ENCODE measurements around the gene ACSM6. TPM values are rescaled to one million over a fixed set of nuclear protein-coding genes. Genes with fewer than 3 reads are reported as not detected.
"Not testable (repeated sequence)": the region's sequence is repeated elsewhere in the genome, so short reads cannot be mapped to it uniquely, and the experiment has no call there.

Gene ACSM6
- total and polyA plus RNA-seq, 5 donors, result not detected

DNA sequence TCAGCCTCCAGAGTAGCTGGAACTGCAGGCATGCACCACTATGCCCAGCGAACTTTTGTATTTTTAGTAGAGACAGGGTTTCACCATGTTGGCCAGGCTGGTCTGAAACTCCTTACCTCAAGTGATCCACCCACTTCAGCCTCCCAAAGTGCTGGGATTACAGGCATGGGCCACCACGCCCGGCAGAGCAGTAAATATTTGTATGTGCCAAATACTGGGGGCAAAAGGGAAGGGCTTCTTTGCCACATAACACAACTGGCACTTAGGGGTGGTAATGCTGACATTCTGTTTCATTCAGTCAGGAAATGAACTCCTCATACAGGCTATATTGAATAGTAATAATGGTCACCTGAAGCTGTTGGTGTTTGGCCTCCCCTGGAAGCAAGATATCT lies 41.6 kb downstream of the ACSM6 start:
- DNase-seq (no peak), ATAC-seq (no peak)
- H3K9me3 ChIP-seq (ENCODE audit: control insufficient read depth, low read length), result no peaks in the 10 kb centered on the region
- no peaks in the 10 kb centered on the region for H3K27me3 ChIP-seq (ENCODE audit: control insufficient read depth, insufficient read depth)
- 91% methylated on average over 3 of the region's 3 CpGs for whole genome bisulfite sequencing
- intact Hi-C loops (cut with DNase I), result no loop called here
- H3K4me3 ChIP-seq (ENCODE audit: low read length), result no peak overlapping the region
- no peak overlapping the region for H3K27ac ChIP-seq (ENCODE audit: low read length)
- H3K4me1 ChIP-seq (ENCODE audit: control insufficient read depth, insufficient read depth, low read length), result no peaks in the 10 kb centered on the region

DNA sequence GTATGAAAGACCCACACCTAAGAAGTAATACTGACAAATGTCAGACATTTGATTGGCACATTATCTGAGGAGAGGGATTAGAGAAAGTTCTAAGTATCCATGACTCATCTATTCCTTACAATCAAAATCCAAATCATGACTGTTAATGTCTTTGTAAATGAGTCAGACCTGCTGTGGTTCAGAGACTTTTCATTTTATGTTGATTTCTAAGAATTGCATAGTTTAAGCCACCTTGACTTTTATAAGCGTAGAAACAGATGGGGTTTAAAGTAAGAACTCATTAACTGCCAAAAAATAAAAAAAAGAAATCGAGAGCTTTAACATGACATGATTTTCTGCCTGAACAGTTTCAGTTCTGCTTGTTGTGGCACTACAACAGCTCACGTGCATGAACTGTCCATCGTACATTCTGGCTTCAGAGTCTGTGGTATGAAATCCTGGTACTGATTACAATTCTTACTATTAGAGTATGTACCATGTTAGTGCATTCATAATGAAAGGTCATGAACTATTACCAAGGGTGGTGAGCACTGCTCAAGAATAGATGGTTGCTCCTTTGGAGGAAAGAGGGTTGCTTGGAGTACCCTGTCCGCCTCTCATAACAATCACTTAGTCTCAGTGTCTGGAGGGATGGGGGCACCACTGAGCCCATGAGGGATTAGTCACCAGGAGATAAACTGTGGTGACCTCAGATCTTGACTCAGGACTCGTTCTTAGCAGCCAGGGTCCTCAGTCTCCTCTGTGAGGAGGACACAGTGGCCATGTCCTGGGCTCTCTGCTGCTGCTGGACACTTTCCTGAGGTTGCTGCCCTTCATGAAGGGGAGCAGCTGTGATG lies 42.2 kb downstream of the ACSM6 start:
- 70% methylated on average over 6 of the region's 6 CpGs for WGBS
- peak in 1 of 2 donors; percentile 57 for ATAC-seq
- no peak overlapping the region for H3K27ac ChIP-seq (ENCODE audit: low read length)

DNA sequence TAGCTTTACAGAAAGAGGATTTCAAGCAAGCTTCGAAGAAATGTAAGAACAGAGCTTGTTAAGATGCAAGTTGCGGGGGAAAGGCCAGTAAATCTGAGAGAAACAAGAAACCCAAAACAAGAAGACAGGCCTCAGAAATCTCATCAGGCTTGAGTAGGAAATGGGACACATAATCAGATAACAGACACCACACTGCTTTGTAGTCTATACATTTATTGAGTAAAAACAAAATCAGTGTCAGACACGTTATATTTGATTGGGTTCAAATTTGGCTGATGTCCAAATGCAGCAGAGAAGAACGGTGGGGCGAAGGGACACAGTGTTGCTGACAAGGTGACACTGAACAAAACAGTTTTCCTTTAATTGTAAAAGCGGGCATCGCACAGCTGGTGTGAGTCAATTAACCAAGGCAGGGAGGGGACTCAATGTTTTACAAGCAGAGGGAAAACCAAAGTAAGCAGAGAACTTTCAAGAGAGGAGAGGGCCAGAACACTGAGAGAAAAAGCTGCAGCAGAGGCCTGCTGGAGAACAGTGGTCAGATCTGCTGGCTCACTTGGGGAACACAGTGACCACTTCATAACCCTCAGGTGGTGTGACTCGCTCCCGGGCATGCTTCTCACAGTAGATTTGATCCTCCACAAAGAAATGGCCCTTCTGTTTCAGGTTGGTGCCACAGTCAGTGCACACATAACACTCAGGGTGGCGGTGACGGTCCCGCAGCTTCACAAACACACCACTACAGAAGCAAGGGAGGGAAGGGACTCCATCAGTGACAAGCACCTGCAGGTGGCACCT lies 43.5 kb downstream of the ACSM6 start:
- intact Hi-C loops (cut with DNase I), result no loop called here
- Histone ChIP-seq H3K4me1 (ENCODE audit: control insufficient read depth, insufficient read depth, low read length) (no peaks in the 10 kb centered on the region), H3K27me3 (ENCODE audit: control insufficient read depth, insufficient read depth) (no peaks in the 10 kb centered on the region), H3K9me3 (ENCODE audit: control insufficient read depth, low read length) (no peaks in the 10 kb centered on the region), H3K4me3 (ENCODE audit: low read length) (no peak overlapping the region), H3K27ac (ENCODE audit: low read length) (no peak overlapping the region)
- DNase-seq (no peak), ATAC-seq (no peak)
- WGBS, result 80% methylated on average over 12 of the region's 12 CpGs

More for the DNA sequence above, 42.2 kb downstream of the ACSM6 start:
- no peaks in the 10 kb centered on the region for H3K4me1 ChIP-seq (ENCODE audit: control insufficient read depth, insufficient read depth, low read length)
- H3K27me3 ChIP-seq (ENCODE audit: control insufficient read depth, insufficient read depth), result no peaks in the 10 kb centered on the region
- H3K9me3 ChIP-seq (ENCODE audit: control insufficient read depth, low read length), result no peaks in the 10 kb centered on the region
- DNase-seq, result peak in 1 of 3 donors; percentile 18
- intact Hi-C loops (cut with DNase I), result no loop called here
- no peak overlapping the region for H3K4me3 ChIP-seq (ENCODE audit: low read length)

DNA sequence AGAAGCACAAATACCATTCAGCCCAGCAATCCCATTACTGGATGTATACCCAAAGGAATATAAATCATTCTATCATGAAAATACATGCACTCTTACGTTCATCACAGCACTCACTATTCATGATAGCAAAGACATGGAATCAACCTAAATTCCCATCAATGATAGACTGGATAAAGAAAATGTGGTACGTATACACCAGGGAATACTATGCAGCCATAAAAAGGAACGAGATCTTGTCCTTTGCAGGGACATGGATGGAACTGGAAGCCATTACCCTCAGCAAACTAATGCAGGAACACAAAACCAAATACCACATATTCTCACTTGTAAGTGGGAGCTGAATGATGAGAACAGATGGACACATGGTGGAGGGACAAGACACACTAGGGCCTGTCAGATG lies 46.1 kb downstream of the ACSM6 start:
- 96% methylated on average over 3 of the region's 3 CpGs for whole genome bisulfite sequencing
- intact Hi-C loops (cut with DNase I), result loop anchor here in 1 of 4 donors (10.0 kb wide), 1 partner anchor 95 kb away; no protein-coding TSS in a partner anchor
- DNase-seq; ATAC-seq; H3K4me1 ChIP-seq (ENCODE audit: control insufficient read depth, insufficient read depth, low read length); H3K27ac ChIP-seq (ENCODE audit: low read length); H3K9me3 ChIP-seq (ENCODE audit: control insufficient read depth, low read length); H3K27me3 ChIP-seq (ENCODE audit: control insufficient read depth, insufficient read depth); H3K4me3 ChIP-seq (ENCODE audit: low read length): not testable (repeated sequence)

DNA sequence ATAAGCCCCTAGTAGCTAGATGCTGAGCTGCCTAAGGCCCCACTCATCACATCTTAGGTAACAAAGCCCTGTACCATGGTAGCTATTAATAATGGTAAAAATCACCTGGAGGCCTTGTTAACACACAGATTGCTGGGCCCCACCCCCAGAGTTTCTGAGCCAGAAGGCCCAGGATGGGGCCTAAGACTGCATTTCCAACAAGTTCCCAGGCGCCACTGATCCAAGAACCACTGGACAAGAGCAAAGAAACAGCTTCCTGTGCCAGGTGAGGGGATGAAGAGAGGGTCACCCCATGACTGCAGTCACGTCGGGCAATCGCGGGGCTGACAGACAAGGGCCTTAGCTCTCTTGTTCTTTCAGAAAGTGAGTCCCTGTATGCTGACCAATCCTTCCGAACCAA lies 46.8 kb downstream of the ACSM6 start:
- Histone ChIP-seq H3K4me1 (ENCODE audit: control insufficient read depth, insufficient read depth, low read length) (no peaks in the 10 kb centered on the region), H3K27ac (ENCODE audit: low read length) (no peak overlapping the region), H3K9me3 (ENCODE audit: control insufficient read depth, low read length) (no peaks in the 10 kb centered on the region), H3K27me3 (ENCODE audit: control insufficient read depth, insufficient read depth) (no peaks in the 10 kb centered on the region), H3K4me3 (ENCODE audit: low read length) (no peak overlapping the region)
- no peak for DNase-seq
- intact Hi-C loops (cut with DNase I), result loop anchor here in 1 of 4 donors (10.0 kb wide), 1 partner anchor 94 kb away; no protein-coding TSS in a partner anchor
- ATAC-seq, result no peak
- 94% methylated on average over 6 of the region's 6 CpGs for WGBS

DNA sequence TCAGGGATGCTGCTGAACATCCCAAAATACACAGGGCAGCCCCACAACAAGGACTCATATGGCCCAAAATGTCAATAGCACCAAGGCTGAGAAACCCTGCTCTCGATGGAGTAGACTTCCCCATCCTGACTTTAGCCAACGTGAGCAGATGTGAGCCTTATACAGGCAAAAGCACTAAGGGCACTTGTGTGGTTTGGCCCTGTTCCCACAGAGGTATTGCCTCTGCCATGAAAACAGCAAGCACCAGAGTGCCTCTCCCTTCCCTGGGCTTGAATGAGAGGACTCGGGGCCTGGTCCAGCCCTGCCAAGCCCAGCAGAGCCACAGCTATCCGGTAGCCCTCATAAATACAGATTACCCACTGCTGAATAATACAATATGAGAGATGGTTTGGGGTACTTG lies 47.5 kb downstream of the ACSM6 start:
- Histone ChIP-seq H3K27ac (ENCODE audit: low read length) (no peak overlapping the region), H3K9me3 (ENCODE audit: control insufficient read depth, low read length) (no peaks in the 10 kb centered on the region), H3K4me3 (ENCODE audit: low read length) (no peak overlapping the region), H3K27me3 (ENCODE audit: control insufficient read depth, insufficient read depth) (no peaks in the 10 kb centered on the region), H3K4me1 (ENCODE audit: control insufficient read depth, insufficient read depth, low read length) (no peaks in the 10 kb centered on the region)
- intact Hi-C loops (cut with DNase I), result loop anchor here in 1 of 4 donors (10.0 kb wide), 1 partner anchor 93 kb away; no protein-coding TSS in a partner anchor
- 71% methylated on average over 4 of the region's 4 CpGs for WGBS
- no peak for DNase-seq
- ATAC-seq, result no peak

DNA sequence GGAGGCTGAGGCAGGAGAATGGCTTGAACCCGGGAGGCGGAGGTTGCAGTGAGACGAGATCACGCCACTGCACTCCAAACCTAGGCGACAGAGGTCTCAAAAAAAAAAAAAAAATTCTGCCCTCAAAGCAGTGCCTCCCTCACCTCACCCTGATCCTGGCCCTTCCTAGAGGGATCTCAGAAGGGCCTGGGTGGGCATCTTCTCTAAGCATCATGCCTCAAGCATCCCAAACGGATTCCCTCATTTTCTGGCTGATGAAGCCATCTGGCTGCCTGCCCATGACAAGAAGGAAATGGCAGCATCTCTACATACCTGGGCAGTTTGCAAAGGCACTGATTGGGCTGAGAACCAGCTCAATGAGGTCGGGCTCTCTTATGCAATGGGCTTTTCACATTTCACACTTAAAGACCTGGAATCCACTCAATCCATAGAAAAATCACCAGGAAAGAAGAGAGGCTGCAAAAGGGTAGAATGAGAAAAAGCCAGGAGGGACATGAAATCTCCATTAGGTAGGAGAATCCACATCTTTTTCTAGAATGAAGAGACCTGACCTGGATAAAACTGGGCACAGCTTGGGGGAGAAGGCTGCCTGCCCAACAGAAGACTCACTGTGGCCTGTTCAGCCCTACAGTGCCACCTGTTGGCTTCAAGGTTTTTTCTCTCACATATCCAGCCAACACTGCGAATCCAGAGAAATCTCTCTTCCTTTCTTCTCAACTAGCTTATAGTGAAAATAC lies 48.7 kb downstream of the ACSM6 start:
- intact Hi-C loops (cut with DNase I), result loop anchor here in 1 of 4 donors (10.0 kb wide), 1 partner anchor 92 kb away; no protein-coding TSS in a partner anchor

DNA sequence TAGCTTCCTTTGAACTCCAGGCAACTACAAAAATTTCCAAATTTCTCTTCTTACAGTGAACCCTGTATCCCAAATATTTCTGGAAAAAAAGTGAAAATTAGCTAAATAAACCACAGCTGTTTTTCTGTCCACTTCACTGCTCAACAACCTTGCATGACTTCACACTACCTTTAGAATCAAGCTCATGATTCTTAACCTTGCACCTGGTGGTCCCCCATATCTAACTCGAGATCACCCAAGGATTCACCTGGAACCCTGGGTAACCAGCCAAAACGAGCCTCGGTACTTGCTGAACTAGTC lies 49.2 kb downstream of the ACSM6 start:
- H3K4me1 ChIP-seq (ENCODE audit: control insufficient read depth, insufficient read depth, low read length), result peaks cover 6% of the 10 kb centered on the region
- DNase-seq, result no peak
- H3K27me3 ChIP-seq (ENCODE audit: control insufficient read depth, insufficient read depth), result no peaks in the 10 kb centered on the region
- no peak overlapping the region for H3K4me3 ChIP-seq (ENCODE audit: low read length)
- H3K9me3 ChIP-seq (ENCODE audit: control insufficient read depth, low read length), result no peaks in the 10 kb centered on the region
- no peak overlapping the region for H3K27ac ChIP-seq (ENCODE audit: low read length)
- 76% methylated on average over 3 of the region's 3 CpGs for WGBS
- intact Hi-C loops (cut with DNase I), result loop anchor here in 1 of 4 donors (10.0 kb wide), 1 partner anchor 92 kb away; no protein-coding TSS in a partner anchor
- no peak for ATAC-seq

More for the DNA sequence above, 48.7 kb downstream of the ACSM6 start:
- Histone ChIP-seq H3K4me3 (ENCODE audit: low read length) (no peak overlapping the region), H3K9me3 (ENCODE audit: control insufficient read depth, low read length) (no peaks in the 10 kb centered on the region), H3K27ac (ENCODE audit: low read length) (no peak overlapping the region), H3K4me1 (ENCODE audit: control insufficient read depth, insufficient read depth, low read length) (peaks cover 5% of the 10 kb centered on the region), H3K27me3 (ENCODE audit: control insufficient read depth, insufficient read depth) (no peaks in the 10 kb centered on the region)
- 82% methylated on average over 8 of the region's 8 CpGs for WGBS
- DNase-seq (no peak), ATAC-seq (no peak)

DNA sequence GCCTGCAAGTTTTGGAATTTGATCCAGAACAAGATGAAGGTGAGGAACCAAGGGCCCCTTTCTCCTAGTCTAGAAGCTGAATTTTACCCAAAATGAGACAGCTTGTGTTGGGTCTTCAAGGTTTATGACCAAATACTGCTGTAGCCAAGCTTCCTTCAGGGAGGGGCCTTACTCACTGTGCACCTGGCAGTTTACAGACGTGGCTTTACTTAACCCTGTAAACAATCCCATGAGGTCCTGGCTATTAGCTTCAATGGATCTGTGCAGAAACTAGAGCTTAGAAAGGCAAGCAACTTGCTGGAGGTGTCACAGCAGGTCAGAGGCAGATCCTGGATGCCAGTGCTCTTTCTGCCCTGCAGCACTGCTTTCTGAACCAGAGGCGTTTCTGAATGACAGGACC lies 50.1 kb downstream of the ACSM6 start:
- ATAC-seq (no peak), DNase-seq (no peak)
- H3K9me3 ChIP-seq (ENCODE audit: control insufficient read depth, low read length), result no peaks in the 10 kb centered on the region
- no peaks in the 10 kb centered on the region for H3K27me3 ChIP-seq (ENCODE audit: control insufficient read depth, insufficient read depth)
- no peak overlapping the region for H3K27ac ChIP-seq (ENCODE audit: low read length)
- intact Hi-C loops (cut with DNase I), result loop anchor here in 1 of 4 donors (10.0 kb wide), 1 partner anchor 91 kb away; no protein-coding TSS in a partner anchor
- no peak overlapping the region for H3K4me3 ChIP-seq (ENCODE audit: low read length)
- peaks cover 13% of the 10 kb centered on the region for H3K4me1 ChIP-seq (ENCODE audit: control insufficient read depth, insufficient read depth, low read length)
- 82% methylated on average over 2 of the region's 2 CpGs for WGBS

DNA sequence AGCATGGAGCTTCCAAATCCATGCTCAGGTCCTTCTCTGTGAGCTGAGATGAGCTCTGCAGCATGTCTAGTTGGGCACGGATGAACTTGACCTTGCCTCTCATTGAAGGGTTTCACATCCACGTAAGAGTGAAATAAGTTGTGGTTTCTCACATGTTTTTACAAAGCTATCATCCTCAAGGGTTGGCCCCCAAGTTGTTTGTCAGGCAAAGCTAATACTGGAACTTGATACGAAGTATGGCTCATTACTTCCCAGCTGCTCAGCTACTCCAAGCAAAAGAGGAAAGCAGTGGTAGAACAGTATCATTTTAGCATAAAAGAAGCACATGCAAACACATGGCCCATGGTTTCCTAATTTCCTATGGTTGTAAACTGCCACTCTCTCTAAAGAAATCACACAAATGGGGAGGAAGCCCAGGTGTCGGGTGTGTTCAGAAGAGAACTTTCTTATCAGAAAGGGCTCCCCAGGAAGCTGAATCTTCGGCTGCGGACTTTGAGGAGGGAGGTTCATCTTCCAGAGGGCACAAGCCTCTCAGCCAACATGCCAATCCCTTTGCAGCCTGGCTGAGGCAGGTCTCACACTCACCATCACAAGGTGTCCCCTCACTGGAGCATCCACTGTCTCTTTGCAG lies 51.5 kb downstream of the ACSM6 start:
- WGBS, result 72% methylated on average over 6 of the region's 6 CpGs
- intact Hi-C loops (cut with DNase I), result loop anchor here (2.0 to 10.0 kb wide), 6 partner anchors 42 to 122 kb away; partner anchors contain the start of gene PDLIM1 (in 1 of the 4)
- no peaks in the 10 kb centered on the region for H3K9me3 ChIP-seq (ENCODE audit: control insufficient read depth, low read length)
- ATAC-seq (no peak), DNase-seq (no peak)
- H3K4me3 ChIP-seq (ENCODE audit: low read length), result no peak overlapping the region
- peaks cover 16% of the 10 kb centered on the region for H3K4me1 ChIP-seq (ENCODE audit: control insufficient read depth, insufficient read depth, low read length)
- H3K27ac ChIP-seq (ENCODE audit: low read length), result no peak overlapping the region
- H3K27me3 ChIP-seq (ENCODE audit: control insufficient read depth, insufficient read depth), result no peaks in the 10 kb centered on the region

Measured in right cardiac atrium (tissue), 5 donors.